Mucosa of gallbladder (tissue), 1 donor: ENCODE measurements around the gene LAIR1. TPM values are rescaled to one million over a fixed set of nuclear protein-coding genes. Genes with fewer than 3 reads are reported as not detected.
"Not testable (repeated sequence)": the region's sequence is repeated elsewhere in the genome, so short reads cannot be mapped to it uniquely, and the experiment has no call there.

Experiments
- DNase-seq: peaks from one replicate; pipeline ENCODE4 v3.0.0-alpha.2; 2020; ENCODE audit warnings: low spot score
- total RNA-seq: library from RNA; stranded (reverse); gene quantifications from one replicate; pipeline ENCODE4 v1.2.1, GENCODE V29; 2021
- donor health status: DM: no; HTN: no; CAD: no.

LAIR1 gene
- total RNA-seq, 1 donor from 2014 or later, result 36.1 TPM

- DNase-seq, result no peak
Observed at GRCh38 chr19:54376610-54377285, 12.0 kb upstream of the LAIR1 start.

GRCh38 chr19:54375181-54375938 lies 10.6 kb upstream of the LAIR1 start:
- DNase-seq, result not testable (repeated sequence)

DNA sequence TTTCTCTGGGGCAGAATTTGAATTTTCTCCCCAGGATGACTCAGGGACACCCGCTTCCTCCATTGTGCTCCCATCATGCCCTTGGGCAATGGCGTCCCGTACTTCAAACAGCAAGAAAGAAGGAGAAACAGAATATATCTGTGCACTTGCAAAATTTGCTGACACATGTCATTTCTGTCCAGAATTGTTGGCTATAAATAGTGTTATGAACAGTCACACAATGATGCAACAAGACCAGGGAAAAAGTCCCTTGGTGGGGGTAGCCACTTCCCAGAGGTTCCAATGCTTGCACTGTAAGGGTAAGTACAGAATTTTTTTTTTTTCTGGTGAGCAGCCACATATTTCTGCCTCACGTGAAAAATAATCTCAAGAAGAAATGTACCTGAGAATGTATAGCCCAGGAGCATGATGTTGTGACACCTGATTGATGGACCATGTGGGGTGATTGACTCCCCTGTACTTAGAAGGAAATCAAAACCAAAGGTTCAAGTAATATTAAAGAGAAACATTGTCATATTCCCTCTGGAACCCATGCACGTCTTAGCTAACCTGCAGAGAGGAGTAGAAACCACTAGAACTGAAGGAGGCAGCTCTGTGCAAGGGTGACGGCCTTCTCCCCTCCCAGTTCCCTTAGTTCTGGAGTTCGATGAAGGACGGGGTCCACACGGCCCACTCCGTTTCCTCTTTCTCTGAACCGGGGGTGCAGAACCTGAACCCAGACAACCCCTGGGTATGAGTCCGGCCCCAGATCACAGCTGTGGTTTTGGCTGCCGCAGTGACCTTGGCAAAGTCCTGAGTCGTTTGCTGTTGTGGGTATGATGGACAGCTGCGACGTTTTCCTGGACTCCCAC lies 9.3 kb upstream of the LAIR1 start:
- DNase-seq, result no peak

- DNase-seq, result not testable (repeated sequence)
Observed at GRCh38 chr19:54371453-54371852, 6.7 kb upstream of the LAIR1 start.

- DNase-seq, result not testable (repeated sequence)
Observed at GRCh38 chr19:54370434-54370796, 5.7 kb upstream of the LAIR1 start.

DNA sequence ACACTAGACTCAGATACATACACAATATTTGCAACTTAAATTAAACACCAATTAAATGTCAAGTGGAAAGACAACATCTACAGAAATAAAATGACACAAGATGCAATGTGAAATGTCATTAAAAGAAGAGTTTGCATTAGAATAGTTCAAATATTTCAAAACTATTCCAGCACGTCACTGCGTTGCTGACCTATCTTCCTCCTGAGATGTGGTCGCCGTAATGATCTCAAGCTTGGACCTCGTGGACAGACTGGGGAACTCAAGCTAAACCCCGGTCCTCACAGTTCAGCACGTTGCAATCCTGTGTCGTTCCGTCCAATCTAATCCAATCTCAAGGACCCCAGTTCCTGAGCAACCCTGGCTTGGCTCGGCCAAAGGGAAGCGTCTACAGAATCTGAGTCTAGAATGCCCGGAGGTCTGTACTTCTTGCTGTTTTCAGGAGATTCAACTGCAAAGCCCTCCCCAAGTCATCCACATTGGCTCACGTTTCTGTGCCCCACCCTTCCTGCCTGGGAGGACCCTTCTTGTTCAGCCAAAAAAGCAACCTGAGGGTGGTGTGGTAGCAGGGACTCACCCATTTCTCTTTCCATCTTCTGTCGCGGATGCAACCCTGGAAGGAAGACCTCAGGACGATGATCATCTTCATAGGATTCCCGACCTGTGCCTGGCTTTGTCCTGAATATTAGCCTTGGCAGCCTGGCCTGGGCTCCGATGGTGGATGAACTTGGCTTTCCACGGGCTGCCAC lies 5.1 kb upstream of the LAIR1 start:
- not testable (repeated sequence) for DNase-seq

GRCh38 chr19:54369082-54369687 lies 4.5 kb upstream of the LAIR1 start:
- no peak for DNase-seq

- DNase-seq, result no peak
Observed at GRCh38 chr19:54366811-54367210, 2.1 kb upstream of the LAIR1 start.

GRCh38 chr19:54365798-54366197 lies 1.1 kb upstream of the LAIR1 start:
- not testable (repeated sequence) for DNase-seq

- not testable (repeated sequence) for DNase-seq
Observed at GRCh38 chr19:54361680-54362422, 2.9 kb downstream of the LAIR1 start.

GRCh38 chr19:54359149-54359820 lies 5.4 kb downstream of the LAIR1 start:
- not testable (repeated sequence) for DNase-seq

- no peak for DNase-seq
Observed at GRCh38 chr19:54357381-54357780, 7.3 kb downstream of the LAIR1 start.

DNA sequence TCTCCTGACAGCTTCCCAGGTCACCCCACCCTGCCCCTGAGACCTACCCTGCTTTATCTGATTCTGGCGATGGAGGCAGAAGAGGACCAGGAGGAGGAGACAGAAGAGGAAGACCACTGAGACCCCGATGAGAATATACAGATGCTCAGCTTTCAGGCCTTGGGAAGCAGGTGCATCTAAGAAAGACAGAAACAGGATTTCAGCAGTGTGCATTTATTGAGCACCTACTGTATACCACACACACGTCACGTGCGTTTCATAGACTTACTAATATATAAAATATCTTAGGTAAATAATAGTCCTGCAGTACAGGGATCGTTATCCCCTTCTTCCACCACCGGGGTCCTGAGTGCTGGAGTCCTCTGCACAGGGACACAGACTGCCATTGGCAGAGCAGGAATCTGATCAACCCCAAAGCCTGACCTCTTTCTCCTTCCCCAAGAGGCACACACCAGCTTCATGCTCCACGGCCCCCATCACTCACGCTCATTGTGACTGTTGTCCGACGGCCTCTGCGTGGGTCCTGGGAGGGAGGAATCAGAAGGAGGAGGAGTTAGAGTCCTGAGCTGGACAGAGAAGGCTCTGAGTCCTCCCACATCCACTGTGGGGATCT lies 8.2 kb downstream of the LAIR1 start:
- DNase-seq, result no peak

- DNase-seq, result no peak
Observed at GRCh38 chr19:54355675-54356074, 9.1 kb downstream of the LAIR1 start.

GRCh38 chr19:54354761-54355160 lies 10.0 kb downstream of the LAIR1 start:
- DNase-seq, result no peak

GRCh38 chr19:54352546-54352945 lies 12.2 kb downstream of the LAIR1 start:
- DNase-seq, result no peak

DNA sequence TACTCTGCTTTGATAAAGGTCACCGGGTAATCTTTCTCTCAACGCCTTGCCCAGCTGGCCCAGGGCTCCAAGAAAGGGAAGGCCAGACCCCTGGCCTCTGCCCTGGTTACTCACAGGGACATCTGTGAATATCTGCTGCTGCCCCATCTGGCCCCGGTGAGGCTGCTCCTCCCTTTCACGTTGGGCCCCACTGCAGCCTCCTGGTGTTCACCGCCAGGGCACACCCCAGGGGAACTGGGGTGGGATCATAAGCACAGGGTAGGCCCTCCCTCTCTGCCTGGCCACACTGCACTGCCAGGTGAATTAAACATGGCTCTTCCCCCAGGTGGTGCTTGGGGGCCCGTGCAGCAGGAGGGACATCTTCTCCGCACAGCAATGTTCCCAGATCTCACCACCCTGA lies 12.7 kb downstream of the LAIR1 start:
- no peak for DNase-seq

DNA sequence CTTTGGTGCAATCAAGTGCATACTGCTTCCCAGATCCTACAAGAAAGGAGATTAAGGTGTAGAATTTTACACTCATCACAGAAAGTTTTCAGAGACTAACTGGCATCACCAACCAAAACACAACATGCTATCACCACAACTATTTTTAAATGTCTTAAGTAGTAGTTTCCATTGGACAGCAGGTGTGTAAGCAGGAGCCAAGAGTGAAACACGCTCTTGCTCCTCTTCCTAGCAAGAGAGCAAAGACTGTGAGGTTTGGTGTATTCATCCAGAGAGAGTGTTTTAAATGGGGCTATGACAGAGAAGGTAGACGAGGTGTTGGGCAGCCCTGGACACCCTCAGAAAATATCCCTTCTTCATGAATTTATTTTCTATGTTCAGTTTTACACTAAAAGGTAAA lies 13.3 kb downstream of the LAIR1 start:
- no peak for DNase-seq

GRCh38 chr19:54345938-54346386 lies 18.8 kb downstream of the LAIR1 start:
- DNase-seq, result no peak
